8988T (cell line): ENCODE data around the gene ABHD1.
"Not testable (repeated sequence)": the region's sequence is repeated elsewhere in the genome, so short reads cannot be mapped to it uniquely, and the experiment has no call there.

Source experiments
- DNase-seq: peaks from one replicate; pipeline ENCODE4 v3.0.0; 2011

ABHD1 gene

DNA sequence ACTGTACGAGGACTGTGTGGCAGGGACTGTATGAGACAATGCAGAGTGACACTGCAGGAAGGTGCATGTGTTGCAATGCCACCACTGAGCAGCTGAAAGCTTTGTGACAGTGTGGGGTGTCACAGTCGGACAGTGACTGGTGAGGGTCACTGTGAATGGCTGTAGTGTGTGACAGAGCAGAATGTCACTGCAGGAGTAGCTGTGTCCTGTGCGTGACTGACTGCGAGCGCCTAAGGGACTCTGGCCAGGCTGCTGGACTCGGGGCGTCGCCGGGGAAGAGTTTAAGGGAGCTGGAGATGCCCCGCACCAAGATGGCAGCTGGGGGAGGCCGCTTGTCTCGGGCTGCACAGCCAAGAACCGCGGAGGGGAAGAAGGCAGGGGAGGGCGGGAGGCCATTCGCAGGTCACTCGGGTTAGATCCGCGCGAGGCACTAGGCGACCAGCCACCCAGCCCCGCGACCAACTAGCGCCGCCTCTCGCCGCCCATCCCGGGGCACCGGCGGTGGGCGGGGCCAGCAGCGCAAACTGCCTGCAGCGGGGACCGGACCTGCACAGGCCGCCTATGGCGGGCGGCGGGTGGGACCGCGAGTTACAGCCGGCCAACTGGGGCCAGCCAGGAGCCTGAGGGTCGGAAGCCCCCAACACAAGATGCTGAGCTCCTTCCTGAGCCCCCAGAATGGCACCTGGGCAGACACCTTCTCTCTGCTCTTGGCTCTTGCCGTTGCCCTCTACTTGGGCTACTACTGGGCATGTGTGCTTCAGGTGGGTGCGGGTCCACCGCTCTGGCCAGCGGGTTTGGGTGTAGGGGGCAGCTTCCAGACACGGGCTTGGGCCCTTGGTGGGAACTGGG lies at the start of gene ABHD1:
Gene ABHD1 (plus strand): TSS at position 514 of the 849 bp plus-strand sequence. CDS start 134 bp downstream, at position 648.
- DNase-seq: no peak

DNA sequence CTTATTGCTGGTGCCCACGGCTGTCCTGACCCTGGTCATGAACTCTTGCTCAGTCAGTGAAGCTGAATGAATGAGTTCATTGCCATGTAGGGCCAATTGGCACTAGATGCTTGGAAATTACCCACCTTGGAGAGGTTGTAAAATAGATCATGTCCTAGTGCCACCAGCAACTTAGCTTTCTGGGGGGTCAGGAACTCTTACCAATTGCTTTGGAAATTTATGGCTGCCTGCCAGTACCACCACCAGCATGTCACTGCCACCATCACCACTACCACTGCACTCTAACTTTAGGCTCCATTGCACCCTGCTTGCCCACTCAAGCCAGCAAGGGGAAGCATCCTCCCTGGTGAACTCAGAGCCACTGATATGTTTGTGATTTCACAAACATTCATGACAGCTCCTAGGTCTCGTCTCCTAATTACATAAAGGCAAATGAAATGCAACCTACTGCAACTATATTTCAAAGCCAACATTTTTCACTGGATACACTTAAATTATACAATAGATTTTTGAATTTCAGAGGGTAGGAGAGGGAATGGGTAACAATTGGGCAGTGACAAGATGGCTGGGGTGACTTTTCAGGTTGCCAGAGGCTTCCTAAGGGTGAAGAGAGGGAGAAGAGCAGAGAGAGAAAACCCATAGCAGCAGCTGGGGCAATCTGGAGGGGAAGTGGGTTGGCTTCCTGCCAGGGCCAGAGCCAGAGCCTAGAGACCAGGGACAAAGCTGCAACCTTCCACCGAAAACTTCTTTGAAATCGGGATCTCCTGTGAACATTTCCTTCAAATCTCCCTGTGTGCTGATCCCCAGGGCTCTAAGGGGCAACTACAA lies 48.7 kb upstream of the ABHD1 start:
- no peak for DNase-seq

DNA sequence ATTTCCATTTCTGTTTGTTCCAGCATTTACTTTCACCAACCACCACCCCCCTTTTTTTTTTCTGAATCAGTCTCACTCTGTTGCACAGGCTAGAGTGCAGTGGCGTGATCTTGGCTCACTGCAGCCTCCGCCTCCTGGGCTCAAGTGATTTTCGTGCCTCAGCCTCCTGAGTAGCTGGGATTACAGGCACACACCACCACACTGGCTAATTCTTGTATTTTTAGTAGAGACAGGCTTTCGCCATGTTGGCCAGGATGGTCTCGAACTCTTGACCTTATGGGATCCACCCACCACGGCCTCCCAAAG lies 48.1 kb upstream of the ABHD1 start:
- not testable (repeated sequence) for DNase-seq

DNA sequence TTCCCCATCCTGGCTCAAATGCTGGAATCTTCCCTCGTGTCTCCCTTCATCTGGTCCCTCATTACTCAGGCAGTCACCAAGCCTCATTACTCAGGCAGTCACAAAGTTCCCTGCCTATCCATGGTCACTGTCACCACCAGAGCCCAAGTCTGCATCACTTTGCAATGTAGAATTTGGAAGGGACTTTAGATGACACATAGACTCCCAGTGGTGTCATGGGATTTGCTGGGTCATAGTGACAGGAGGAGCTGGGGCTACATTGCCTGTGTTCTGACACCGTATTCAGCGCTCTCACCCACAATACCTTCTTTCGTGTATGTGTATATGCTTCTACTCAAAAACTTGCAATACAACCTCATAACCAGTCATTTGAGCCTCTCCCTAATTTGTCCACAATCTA lies 47.3 kb upstream of the ABHD1 start:
- no peak for DNase-seq

DNA sequence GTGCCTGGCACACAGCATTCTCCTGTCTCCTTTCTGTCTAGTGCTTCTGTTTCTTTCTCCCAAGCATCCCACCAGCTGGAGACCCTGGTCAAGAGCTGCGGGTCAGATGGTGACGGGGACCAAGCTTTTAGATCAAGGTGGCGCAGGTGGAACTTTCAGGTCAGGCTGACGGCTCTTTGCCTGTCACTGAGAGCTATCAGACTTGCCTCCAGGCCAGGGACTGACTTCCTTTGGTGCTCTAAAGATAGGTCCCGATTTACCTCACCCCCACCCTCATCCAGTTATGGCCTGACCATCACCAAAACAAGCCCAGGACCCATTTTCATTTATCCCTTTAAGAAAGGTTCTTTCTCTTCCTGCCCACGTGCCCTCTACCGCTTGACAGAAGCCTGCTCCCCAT lies 46.4 kb upstream of the ABHD1 start:
- no peak for DNase-seq

DNA sequence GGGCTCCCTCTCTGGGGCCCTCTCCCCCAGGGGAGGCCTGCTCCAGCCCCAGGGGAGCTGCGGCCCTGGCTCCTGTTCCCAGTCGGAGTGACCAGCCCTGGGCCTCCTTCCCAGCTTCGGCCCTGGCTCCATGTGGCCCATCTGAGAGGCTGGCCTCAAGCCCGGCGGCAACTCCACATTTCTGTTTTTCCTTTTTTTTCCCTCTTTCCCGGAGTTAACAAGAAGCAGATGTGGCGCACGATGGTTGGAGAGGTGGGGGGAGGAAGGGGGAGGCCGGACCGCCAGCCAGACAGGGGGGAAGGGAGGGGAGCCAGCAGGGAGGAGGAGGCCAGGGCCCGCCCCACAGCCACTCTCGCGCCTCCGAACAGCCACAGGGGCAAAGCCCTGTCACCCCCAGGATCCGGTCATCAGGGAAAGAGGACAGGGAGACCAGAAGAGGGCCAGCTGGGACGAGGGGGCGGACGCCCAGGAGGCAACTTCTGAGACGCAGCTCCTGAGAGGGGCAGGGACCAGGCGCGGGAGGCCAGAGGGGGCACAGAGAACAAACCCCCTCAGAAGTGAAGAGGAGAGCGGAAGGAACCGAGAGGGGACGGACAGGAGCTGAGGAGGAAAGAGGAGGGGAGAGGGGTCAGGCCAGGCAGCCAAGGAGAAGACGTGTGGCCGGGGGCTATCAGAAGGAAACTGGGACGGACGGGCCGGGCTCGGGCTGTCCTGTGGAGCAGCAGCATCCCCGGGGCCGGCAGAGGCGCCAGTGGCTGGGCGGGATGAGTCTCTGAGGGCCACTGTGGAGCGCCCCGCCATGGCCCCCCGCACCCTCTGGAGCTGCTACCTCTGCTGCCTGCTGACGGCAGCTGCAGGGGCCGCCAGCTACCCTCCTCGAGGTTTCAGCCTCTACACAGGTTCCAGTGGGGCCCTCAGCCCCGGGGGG lies 45.1 kb upstream of the ABHD1 start, which contains the start of gene EMILIN1:
Gene EMILIN1 (plus strand): TSS at position 349 of the 928 bp plus-strand sequence. CDS start 451 bp downstream, at position 800.
- DNase-seq: no peak

DNA sequence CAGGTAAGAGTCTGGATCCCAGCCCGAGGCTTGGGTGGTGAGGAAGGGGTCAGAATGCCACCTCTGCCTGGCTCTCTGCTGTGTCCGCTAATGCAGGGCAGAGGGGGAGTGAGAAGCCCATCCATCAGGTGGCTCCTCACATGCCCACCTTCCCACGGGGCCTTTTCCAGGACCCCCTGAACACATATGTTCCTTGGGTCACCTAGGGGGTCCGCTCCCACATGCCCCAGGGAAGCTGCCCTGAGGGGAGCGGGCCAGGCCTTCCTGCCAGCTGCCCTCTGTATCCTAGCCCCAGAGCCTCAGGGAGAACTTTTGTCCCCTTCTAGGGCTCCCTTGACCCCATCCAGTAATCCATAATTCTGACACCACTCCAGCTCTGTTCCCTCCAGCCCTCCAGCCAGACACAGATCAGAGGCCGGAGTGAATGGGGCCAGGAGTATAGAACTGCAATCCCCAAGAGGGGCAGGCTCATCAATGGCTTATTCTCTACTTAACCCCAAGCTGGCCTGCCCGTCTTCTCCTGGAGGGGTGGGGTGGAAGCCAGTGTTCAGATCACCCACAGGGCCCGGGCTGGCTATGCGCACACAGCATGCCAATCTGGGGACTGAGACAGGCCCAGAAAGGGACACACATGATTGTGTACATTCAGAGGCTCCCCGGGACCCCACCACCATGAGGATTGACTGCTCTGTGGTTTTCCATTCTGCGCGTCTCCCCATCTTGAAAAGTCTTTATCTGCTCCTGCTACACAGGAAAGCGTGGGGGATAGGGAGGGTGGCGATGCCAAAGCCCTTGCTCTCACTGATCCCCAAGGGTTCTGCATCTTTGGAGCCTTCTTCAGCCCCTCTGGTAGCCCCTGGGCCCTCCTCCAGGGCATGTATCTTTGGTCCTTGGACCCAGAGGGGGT lies 44.1 kb upstream of the ABHD1 start:
- DNase-seq: no peak

DNA sequence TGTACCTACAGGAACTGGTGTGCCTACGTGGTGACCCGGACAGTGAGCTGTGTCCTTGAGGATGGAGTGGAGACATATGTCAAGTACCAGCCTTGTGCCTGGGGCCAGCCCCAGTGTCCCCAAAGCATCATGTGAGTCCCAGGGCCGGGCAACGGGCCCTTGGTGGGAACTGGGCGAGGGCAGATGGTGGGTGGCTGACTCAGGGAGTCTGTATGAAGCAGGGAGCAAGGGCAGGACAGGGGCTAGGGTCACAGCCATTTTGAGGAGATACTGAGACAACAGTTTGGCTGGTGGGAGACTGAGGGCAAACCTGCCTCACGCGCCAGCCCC lies 43.5 kb upstream of the ABHD1 start:
- no peak for DNase-seq

DNA sequence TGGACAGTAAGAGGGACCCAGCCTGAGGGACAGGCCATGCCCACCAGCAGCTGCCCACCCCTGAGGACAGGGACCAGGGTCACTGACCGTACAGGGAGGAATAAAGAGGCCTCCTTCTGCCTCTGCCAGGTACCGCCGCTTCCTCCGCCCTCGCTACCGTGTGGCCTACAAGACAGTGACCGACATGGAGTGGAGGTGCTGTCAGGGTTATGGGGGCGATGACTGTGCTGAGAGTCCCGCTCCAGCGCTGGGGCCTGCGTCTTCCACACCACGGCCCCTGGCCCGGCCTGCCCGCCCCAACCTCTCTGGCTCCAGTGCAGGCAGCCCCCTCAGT lies 43.0 kb upstream of the ABHD1 start:
- no peak for DNase-seq

DNA sequence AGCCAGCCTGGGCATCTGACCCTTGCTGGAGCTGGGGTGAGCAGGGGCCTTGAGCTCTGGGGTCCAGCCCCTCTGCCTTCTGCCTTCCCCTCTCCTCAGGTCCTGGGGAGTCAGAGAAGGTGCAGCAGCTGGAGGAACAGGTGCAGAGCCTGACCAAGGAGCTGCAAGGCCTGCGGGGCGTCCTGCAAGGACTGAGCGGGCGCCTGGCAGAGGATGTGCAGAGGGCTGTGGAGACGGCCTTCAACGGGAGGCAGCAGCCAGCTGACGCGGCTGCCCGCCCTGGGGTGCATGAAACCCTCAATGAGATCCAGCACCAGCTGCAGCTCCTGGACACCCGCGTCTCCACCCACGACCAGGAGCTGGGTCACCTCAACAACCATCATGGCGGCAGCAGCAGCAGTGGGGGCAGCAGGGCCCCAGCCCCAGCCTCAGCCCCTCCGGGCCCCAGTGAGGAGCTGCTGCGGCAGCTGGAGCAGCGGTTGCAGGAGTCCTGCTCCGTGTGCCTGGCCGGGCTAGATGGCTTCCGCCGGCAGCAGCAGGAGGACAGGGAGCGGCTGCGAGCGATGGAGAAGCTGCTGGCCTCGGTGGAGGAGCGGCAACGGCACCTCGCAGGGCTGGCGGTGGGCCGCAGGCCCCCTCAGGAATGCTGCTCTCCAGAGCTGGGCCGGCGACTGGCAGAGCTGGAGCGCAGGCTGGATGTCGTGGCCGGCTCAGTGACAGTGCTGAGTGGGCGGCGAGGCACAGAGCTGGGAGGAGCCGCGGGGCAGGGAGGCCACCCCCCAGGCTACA lies 41.4 kb upstream of the ABHD1 start:
- no peak for DNase-seq

DNA sequence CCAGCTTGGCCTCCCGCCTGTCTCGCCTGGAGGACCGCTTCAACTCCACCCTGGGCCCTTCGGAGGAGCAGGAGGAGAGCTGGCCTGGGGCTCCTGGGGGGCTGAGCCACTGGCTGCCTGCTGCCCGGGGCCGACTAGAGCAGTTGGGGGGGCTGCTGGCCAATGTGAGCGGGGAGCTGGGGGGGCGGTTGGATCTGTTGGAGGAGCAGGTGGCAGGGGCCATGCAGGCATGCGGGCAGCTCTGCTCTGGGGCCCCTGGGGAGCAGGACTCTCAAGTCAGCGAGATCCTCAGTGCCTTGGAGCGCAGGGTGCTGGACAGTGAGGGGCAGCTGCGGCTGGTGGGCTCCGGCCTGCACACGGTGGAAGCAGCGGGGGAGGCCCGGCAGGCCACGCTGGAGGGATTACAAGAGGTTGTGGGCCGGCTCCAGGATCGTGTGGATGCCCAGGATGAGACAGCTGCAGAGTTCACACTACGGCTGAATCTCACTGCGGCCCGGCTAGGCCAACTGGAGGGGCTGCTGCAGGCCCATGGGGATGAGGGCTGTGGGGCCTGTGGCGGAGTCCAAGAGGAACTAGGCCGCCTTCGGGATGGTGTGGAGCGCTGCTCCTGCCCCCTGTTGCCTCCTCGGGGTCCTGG lies 40.7 kb upstream of the ABHD1 start:
- DNase-seq: no peak

DNA sequence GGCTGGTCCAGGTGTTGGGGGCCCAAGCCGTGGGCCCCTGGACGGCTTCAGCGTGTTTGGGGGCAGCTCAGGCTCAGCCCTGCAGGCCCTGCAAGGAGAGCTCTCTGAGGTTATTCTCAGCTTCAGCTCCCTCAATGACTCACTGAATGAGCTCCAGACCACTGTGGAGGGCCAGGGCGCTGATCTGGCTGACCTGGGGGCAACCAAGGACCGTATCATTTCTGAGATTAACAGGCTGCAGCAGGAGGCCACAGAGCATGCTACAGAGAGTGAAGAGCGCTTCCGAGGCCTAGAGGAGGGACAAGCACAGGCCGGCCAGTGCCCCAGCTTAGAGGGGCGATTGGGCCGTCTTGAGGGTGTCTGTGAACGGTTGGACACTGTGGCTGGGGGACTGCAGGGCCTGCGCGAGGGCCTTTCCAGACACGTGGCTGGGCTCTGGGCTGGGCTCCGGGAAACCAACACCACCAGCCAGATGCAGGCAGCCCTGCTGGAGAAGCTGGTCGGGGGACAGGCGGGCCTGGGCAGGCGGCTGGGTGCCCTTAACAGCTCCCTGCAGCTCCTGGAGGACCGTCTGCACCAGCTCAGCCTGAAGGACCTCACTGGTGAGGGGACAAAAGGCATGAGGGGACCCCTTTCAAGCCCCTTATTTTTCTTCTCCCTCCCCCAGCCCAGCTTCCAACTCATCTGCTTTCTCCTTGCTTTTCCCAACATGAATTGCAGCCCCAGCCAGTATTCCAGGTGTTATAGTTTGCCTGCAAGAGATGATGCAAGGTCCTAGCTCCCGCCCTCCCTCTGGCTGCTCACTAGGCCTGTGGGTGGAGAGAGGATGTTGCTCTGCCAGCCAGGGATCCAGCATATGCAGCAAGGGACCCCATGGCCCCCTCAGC lies 40.0 kb upstream of the ABHD1 start:
- DNase-seq: no peak

DNA sequence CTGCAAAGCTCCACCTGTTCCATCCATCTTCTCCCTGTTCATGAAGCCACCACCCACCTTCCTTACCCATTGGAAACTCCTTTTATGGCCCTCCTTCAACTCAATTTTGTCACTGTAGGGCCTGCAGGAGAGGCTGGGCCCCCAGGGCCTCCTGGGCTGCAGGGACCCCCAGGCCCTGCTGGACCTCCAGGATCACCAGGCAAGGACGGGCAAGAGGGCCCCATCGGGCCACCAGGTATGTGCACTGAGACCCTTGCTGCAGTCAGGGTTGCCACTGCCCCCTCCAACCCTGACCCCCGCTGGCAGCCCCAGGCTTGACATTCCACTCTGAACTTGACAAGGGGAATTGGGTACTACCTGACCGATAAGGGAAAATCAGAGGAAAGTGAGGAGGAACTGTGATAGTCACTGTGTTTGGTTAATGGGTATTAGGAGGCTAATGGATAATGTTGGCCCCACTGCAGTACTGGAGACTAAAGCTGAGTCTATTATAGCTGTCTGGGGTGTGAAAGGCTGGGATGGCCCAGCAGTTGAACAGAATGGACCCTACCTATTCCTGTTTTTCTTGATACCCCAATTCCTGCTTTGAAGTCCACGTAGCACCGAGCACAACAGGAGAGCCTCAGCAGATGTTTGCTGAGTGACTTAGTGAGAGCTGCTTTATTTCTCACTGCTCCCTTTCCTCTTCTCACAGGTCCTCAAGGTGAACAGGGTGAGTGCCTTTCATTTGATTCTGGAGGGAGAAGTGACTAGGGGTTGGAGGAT lies 39.1 kb upstream of the ABHD1 start:
- DNase-seq: no peak

DNA sequence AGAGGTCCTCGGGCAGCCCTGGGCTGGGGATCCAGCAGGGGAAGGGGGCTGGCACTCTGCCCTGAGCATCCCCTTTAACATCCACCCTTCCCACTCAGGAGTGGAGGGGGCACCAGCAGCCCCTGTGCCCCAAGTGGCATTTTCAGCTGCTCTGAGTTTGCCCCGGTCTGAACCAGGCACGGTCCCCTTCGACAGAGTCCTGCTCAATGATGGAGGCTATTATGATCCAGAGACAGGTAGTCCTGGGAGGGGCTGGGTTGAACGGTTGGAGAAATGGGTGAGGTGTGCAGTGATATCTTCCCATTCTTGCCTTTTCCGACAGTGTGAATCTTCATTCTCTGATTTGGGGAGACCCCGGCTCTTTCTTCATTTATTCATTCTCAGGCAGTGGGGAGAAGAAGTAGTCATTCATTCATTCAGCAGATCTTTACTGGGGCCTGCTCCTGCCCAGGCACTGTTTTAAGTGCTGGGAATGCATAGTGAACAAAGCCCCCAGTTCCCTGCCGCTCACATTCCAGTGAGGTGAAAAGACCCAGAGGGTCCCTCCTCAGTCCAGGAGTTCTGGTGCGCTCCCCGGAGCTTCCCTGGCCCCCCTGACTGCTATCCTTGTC lies 38.4 kb upstream of the ABHD1 start:
- no peak for DNase-seq

DNA sequence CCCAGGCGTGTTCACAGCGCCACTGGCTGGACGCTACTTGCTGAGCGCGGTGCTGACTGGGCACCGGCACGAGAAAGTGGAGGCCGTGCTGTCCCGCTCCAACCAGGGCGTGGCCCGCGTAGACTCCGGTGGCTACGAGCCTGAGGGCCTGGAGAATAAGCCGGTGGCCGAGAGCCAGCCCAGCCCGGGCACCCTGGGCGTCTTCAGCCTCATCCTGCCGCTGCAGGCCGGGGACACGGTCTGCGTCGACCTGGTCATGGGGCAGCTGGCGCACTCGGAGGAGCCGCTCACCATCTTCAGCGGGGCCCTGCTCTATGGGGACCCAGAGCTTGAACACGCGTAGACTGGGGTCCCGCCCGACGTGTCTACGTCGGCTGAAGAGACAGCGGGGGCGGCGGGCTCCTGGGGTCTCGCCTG lies 37.9 kb upstream of the ABHD1 start:
- DNase-seq: peak; percentile 92

DNA sequence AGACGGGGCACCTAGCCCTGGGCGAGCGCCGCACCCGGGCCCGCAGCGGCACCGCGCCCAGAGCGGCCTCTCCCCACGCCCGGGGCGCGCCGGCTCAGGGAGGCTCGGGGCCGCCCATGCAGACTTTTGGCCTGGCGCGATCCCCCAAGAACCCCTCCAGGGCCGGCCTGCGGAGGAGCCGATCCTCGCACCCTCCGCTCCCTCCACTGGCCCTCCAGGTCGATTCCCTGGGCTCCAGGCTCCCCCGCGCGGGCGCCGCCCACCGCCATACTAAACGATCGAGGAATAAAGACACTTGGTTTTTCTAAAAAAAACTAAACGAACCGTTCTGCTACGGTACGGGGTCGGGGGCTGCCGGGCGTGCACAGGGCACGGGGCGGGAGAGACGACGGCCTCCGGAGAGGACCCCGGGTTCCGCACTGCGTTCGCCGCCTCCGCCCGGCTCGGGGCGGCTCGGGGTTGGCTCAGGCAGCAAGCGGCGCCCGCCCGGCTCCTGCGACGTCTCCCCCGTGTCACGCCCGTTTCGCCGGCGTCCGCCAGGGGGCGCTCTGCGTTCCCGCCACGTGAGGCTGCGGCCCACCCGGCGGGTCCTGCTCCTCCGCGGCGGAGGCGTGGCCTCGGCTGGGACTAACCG lies 37.4 kb upstream of the ABHD1 start:
- peak; percentile 99 for DNase-seq

DNA sequence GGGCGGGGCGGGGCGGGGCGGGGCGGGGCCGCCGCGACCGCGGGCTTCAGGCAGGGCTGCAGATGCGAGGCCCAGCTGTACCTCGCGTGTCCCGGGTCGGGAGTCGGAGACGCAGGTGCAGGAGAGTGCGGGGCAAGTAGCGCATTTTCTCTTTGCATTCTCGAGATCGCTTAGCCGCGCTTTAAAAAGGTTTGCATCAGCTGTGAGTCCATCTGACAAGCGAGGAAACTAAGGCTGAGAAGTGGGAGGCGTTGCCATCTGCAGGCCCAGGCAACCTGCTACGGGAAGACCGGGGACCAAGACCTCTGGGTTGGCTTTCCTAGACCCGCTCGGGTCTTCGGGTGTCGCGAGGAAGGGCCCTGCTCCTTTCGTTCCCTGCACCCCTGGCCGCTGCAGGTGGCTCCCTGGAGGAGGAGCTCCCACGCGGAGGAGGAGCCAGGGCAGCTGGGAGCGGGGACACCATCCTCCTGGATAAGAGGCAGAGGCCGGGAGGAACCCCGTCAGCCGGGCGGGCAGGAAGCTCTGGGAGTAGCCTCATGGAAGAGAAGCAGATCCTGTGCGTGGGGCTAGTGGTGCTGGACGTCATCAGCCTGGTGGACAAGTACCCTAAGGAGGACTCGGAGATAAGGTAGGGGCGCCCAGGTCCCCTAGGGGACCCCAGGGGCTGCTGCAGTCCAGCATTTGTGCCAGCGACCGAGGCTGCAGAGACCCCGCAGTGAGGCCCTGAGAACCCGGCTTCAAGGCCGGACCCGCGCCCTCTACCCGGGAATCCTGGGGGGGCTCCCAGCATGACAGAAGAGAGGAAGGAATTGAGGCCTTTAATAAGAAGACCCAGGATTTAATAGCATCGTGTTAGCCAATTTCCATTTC lies 36.7 kb upstream of the ABHD1 start, which contains the start of gene KHK:
Gene KHK (plus strand): TSS at position 49 of the 870 bp plus-strand sequence. CDS start 488 bp downstream, at position 537.
- peak; percentile 88 for DNase-seq
